GM20000 (cell line): ENCODE results near the gene NPL.

ENCODE experiments used
- DNase-seq: peaks from one replicate; pipeline ENCODE4 v3.0.0; 2012; ENCODE audit warnings: low spot score
- TF ChIP-seq, protein P1 (sequence below): IDR thresholded peaks from 2 replicates; pipeline ENCODE4 v1.5.1; 2012; ENCODE audit warnings: mild to moderate bottlenecking, control low read depth; ENCODE audit errors: extremely low read depth, missing control alignments

NPL gene, protein sequence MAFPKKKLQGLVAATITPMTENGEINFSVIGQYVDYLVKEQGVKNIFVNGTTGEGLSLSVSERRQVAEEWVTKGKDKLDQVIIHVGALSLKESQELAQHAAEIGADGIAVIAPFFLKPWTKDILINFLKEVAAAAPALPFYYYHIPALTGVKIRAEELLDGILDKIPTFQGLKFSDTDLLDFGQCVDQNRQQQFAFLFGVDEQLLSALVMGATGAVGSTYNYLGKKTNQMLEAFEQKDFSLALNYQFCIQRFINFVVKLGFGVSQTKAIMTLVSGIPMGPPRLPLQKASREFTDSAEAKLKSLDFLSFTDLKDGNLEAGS

DNA sequence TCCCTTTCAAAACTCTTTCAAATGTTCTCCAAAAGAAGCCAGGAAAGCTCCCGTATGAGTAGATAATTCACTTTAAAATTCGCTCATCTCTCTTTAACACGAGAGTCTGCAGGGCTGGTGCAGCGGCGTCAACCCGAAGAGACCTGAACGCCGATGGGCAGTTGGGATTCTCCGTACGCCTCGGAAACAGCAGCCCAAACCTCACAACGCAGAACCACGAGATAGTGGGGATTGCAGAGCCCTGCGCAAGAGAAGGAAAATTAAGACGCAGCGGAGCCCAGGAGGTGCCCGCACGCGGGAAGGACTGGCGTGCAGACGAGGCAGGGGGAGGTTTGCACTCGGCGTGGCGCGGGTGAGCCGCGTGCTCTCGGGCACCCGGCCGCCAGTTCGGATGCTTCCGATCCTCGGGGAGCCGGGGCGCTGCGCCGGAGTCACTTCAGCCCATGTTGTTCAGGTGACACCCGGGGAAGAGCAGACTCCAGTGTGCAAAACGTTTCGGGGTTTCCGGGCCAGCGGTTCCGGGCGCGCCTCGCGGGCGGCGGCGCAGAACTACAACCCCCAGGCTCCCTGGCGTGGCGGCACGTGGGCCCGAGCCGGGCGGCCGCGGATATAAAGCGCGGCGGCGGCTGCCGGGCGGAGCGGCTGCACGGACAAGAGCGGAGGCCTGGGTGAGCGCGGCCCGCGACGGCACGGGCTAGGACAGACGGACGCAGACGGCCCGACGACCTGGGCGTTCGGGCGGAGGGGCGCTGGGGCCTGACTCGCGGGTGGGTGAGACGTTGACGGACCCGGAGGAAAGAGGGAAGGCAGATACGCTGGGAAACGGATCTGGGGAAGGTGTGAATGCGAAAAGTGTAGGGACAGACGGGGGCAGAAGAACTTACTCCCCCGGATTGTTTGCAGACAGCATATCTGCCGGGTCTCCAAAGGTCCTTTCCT is at the start of gene NPL:
Gene NPL, plus strand, starts transcription at position 636 of the 939 bp plus-strand sequence. CDS start 4,599 bp downstream, outside the sequence.
- TF ChIP-seq, protein P1, sequence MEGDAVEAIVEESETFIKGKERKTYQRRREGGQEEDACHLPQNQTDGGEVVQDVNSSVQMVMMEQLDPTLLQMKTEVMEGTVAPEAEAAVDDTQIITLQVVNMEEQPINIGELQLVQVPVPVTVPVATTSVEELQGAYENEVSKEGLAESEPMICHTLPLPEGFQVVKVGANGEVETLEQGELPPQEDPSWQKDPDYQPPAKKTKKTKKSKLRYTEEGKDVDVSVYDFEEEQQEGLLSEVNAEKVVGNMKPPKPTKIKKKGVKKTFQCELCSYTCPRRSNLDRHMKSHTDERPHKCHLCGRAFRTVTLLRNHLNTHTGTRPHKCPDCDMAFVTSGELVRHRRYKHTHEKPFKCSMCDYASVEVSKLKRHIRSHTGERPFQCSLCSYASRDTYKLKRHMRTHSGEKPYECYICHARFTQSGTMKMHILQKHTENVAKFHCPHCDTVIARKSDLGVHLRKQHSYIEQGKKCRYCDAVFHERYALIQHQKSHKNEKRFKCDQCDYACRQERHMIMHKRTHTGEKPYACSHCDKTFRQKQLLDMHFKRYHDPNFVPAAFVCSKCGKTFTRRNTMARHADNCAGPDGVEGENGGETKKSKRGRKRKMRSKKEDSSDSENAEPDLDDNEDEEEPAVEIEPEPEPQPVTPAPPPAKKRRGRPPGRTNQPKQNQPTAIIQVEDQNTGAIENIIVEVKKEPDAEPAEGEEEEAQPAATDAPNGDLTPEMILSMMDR: no peak
- DNase-seq: peak; percentile 90

DNA sequence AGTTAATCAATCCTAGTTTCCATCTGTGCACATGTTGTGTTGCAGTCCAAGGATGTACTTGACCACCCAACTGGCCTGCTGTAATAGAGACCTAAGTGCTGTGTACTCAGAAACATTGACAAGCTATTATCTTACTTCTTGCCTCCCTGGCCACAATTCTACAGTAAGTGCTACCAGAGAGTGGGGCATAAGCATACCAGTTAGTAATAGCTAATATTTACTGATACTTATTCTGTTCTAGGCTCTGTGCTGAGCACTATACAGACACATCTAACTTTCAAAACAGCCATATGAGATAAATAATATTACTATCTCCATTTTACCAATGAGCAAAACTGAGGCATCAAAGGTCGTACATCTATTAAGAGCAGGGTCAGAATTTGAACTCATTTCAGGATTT is 49.5 kb upstream of the NPL start:
- TF ChIP-seq, protein P1: no peak
- no peak for DNase-seq

DNA sequence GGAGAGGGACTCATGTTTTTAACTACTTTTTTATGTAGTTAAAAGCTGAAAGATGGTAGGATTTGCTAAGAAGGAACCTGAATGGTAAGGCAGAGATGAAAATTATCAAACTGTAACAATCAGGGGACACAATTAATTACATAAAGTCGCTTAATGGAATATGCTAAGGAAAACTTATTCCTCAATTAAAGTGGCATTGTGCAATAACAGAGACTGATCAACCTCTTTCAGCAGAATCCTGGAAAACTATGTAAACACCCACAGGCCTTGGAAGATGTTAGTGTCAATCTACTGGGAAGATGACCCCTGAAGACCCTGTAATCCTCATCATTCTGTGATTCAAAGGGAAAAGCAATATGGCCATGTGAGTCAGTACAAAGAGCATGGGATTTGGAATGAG is 46.8 kb upstream of the NPL start:
- TF ChIP-seq, protein P1: no peak
- no peak for DNase-seq

DNA sequence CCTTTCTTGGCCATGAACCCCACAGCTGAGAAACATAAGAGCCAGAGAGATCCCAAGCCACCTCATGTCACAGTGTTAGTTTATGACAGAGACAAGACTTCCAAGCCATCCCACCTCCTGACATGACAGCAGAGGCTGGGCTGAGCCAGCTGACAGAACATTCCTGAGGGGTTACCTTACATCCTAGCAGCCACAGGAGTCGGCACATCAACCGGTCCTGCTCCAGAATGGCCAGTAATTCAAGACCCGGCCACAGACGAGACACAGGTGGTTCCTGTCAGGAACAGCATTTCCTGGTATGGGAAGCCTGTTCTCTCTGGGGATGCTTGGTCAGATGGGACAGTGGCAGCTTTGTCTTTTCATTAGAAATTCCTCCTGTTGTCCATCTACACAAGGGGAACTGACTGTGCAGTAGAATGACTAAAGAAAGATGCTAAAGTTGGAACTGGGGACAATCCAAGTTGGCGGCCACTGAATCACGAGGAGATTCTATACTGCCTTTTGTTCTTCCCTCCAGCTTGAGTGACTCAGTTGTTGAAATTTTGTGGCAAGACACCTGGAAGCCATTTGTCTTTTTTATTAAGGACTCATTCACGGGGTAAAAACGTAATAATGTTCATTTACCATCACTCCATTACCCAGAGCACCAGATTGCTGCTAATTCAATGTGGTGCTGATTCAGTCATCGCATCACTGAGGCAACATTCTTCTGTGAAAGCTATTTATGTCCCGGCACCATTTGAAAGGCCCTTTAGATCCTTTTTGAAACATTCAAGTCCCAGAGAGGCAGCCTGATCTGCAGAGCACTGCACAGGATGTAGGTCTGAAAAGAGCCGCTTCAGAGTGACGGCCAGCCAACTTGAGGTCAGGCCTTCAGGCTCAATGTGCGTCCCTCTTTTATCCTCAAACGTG is 37.2 kb upstream of the NPL start:
- TF ChIP-seq, protein P1: no peak
- no peak for DNase-seq

DNA sequence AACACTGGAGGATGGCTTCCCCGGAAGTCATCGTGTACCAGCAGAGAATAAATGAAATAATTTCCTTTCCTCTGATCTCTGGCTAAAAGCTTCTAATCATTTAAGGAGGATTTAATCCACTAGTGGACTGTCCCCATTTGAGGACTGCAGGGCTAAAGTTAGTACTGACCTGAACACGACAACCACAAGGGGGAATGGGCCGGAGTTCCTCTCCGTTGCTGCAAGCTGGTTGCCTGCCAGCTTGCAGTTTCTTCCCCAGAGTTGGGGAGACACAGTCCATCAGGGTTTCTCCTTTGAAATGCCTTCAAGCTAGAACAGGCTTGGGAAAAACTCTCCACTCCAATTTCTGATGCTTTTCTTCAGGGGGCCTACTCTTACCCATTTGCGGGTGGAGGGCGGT is 35.5 kb upstream of the NPL start:
- DNase-seq: no peak
- TF ChIP-seq, protein P1: no peak

DNA sequence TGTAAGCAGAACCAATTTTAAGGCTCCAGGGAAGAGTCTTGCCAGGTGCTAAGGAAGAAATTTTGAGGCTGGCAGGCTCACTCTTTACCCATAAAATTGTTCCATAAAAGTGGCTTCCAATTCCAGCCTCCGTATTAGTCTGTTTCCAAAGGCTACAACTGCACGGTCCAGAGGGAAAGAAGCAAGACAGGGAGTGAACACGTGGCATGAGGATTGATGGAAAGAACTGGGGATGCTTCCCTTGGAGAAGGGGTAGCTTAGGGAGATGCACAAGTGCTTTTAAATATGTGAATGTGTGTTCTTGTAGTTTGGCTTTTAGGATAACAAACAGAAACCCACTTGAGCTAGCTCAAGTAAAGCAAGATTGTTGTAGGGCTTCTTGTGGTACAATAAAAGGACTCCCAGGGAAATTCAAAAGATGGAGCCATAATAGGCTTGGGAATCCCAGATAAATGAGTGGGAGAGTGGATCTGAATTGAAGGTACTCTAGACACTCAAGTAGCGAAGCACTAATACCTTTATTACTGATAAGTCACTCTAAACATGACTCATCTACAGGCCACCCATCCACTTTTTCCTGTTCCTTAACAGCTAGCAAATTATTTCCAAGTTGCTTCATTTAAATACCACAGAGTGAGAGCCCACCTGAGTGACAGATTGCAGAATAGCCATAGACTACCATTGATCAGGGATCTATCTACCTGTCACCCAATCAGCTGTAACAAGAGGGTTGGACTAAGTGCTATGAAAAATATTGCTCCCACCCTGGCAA is 34.8 kb upstream of the NPL start:
- TF ChIP-seq, protein P1: no peak
- DNase-seq: no peak
